Spleen (tissue), 7 donors: ENCODE data around the gene ACOXL.

ENCODE experiments used
- CTCF ChIP-seq, 11 experiments: fragments of 200-600 bp in 7 of 11; fragments of 450-650 bp in 4 of 11; sonication (generic) in 4 of 11; IDR thresholded peaks in 8 of 11; conservative IDR thresholded peaks in 3 of 11; 1 replicate in 7 of 11; 2 replicates in 4 of 11; pipeline versions ENCODE4 v1.4.0 to v1.8.0; 2016 to 2021; ENCODE audit warnings: antibody characterized with exemption in 11 of 11, inconsistent platforms in 4 of 11, mild to moderate bottlenecking in 1 of 11
- POLR2A ChIP-seq, 3 donors: fragments of 450-650 bp; IDR thresholded peaks; one replicate each; pipeline ENCODE4 v1.5.1; 2017; ENCODE audit warnings: antibody characterized with exemption in 3 of 3, mild to moderate bottlenecking in 1 of 3
- POLR2AphosphoS5 ChIP-seq, 3 donors: sonication (generic); formaldehyde crosslinking; IDR thresholded peaks; one replicate each; pipeline ENCODE4 v1.5.1; 2017; ENCODE audit warnings: antibody characterized with exemption in 3 of 3
- donor health status: DM: no; HTN: no; CAD: no; lungs with moderate emphysema.
- donor health status: DM: no; HTN: no; CAD: no.
- donor health status: DM: no; HTN: no; CAD: no.

- TF ChIP-seq CTCF (IDR thresholded peaks at IDR 0.05 in 8 of 11, conservative IDR thresholded peaks at IDR 0.05 in 3 of 11) (no peak), POLR2AphosphoS5 (IDR thresholded peaks at IDR 0.05) (no peak), POLR2A (IDR thresholded peaks at IDR 0.05) (no peak)
Measured at GRCh38 chr2:110812726-110813645, 80.6 kb downstream of the ACOXL start.
